NCI-H526 treated with DMSO at 0.1 percent for 48 hours (cell line): Measurements from ENCODE around the gene MRPS18A.
"Not testable (repeated sequence)": the region's sequence is repeated elsewhere in the genome, so short reads cannot be mapped to it uniquely, and the experiment has no call there.

ENCODE experiments used
- DNase-seq: peaks from one replicate; lab custom pipeline; 2025; lab: John Stamatoyannopoulos, UW

MRPS18A gene

GRCh38 chr6:43635387-43636307 is 51.9 kb downstream of the MRPS18A start, which contains the start of gene MAD2L1BP:
TSS of gene MAD2L1BP (plus strand) at chr6:43635840. CDS start at chr6:43635876, 36 bp downstream.
- peak; percentile 48 for DNase-seq

GRCh38 chr6:43634702-43635303 is 52.8 kb downstream of the MRPS18A start:
- no peak for DNase-seq

GRCh38 chr6:43633002-43633401 is 54.6 kb downstream of the MRPS18A start:
- not testable (repeated sequence) for DNase-seq

GRCh38 chr6:43630980-43631619 is 56.5 kb downstream of the MRPS18A start:
- no peak for DNase-seq

GRCh38 chr6:43629505-43630300 is 57.9 kb downstream of the MRPS18A start:
- DNase-seq = peak; percentile 85

GRCh38 chr6:43629104-43629504 is 58.5 kb downstream of the MRPS18A start, which contains the start of gene GTPBP2:
TSS of gene GTPBP2 (minus strand) at chr6:43629264. CDS start at chr6:43629162, 102 bp downstream.
- DNase-seq = peak; percentile 95

GRCh38 chr6:43628393-43629103 is 59.0 kb downstream of the MRPS18A start:
- no peak for DNase-seq

- no peak for DNase-seq
Observed at GRCh38 chr6:43627008-43627825, 60.4 kb downstream of the MRPS18A start.

GRCh38 chr6:43625393-43625992 is 62.1 kb downstream of the MRPS18A start:
- no peak for DNase-seq

GRCh38 chr6:43624786-43625288 is 62.8 kb downstream of the MRPS18A start:
- DNase-seq = no peak

GRCh38 chr6:43623880-43624785 is 63.5 kb downstream of the MRPS18A start:
- no peak for DNase-seq

GRCh38 chr6:43622541-43622940 is 65.0 kb downstream of the MRPS18A start:
- no peak for DNase-seq

GRCh38 chr6:43621836-43622180 is 65.8 kb downstream of the MRPS18A start:
- DNase-seq = no peak
